Endothelial cell of umbilical vein (primary cell): ENCODE results near the gene EIF3D. TPM values are rescaled to one million over a fixed set of nuclear protein-coding genes. Genes with fewer than 3 reads are reported as not detected.

Source experiments
- BruUV-seq: library from RNA; stranded (reverse); fragments of 400-500 nt; replicated peaks from 2 replicates; lab custom pipeline; 2021; lab: Mats Ljungman, UMichigan
- CTCF ChIA-PET: fragments of 300-600, 350-600 bp; sonication (Branson Sonifier 250); formaldehyde crosslinking; loops from one replicate; lab custom pipeline; 2021; ENCODE audit warnings: antibody characterized with exemption, inconsistent platforms; lab: Charles Lee
- POLR2A ChIA-PET: fragments of 300-600, 350-600 bp; sonication (Branson Sonifier 250); formaldehyde crosslinking; loops from one replicate; lab custom pipeline; 2021; ENCODE audit warnings: antibody characterized with exemption, inconsistent platforms; lab: Charles Lee
- DNase-seq: peaks from one replicate; pipeline ENCODE4 v3.0.0-alpha.2; 2011; ENCODE audit warnings: low read depth, low spot score
- FAIRE-seq: peaks from 2 replicates; lab custom pipeline; 2011; peaks lifted over from hg19 to GRCh38; lab: Jason Lieb, UNC
- H2AFZ ChIP-seq: 2 replicates; pipeline ENCODE4 v1.6.0; 2012; ENCODE audit warnings: low read depth, low read length, control low read depth, inconsistent platforms
- H3K27ac ChIP-seq: 2 replicates; pipeline ENCODE4 v1.5.1; 2011; ENCODE audit warnings: low read depth, mild to moderate bottlenecking, control low read depth, low read length, moderate library complexity; ENCODE audit not compliant: insufficient read depth
- H3K27me3 ChIP-seq, 2 experiments: 2 replicates each; pipeline versions ENCODE4 v1.6.0 to v1.6.1; 2011; ENCODE audit warnings: low read length in 2 of 2, mixed read lengths in 1 of 2; ENCODE audit not compliant: control insufficient read depth in 2 of 2, insufficient read depth in 2 of 2
- H3K36me3 ChIP-seq, 2 experiments: 2 replicates in 1 of 2; 3 replicates in 1 of 2; pipeline ENCODE4 v1.5.1; 2011; ENCODE audit warnings: low read length in 2 of 2, mild to moderate bottlenecking in 1 of 2, moderate library complexity in 1 of 2; ENCODE audit not compliant: control insufficient read depth in 2 of 2, insufficient read depth in 2 of 2; ENCODE audit errors: extremely low read depth in 1 of 2
- H3K4me1 ChIP-seq: 3 replicates; pipeline ENCODE4 v1.5.1; 2011; ENCODE audit warnings: mild to moderate bottlenecking, low read length; ENCODE audit not compliant: control insufficient read depth, insufficient read depth; ENCODE audit errors: extremely low read depth
- H3K4me2 ChIP-seq: 2 replicates; pipeline ENCODE4 v1.6.1; 2011; ENCODE audit warnings: low read length, control low read depth, mixed read lengths; ENCODE audit not compliant: insufficient read depth
- H3K4me3 ChIP-seq, 3 experiments: fragments of 200-600 bp in 1 of 3; sonication (generic), shearing (Covaris generic) in 1 of 3; replicated peaks in 1 of 3; 2 replicates each; pipeline ENCODE4 v1.5.1; 2011 to 2016; ENCODE audit warnings: control low read depth in 3 of 3, low read length in 3 of 3, mild to moderate bottlenecking in 2 of 3, inconsistent platforms in 1 of 3, low read depth in 1 of 3, moderate library complexity in 1 of 3; ENCODE audit not compliant: insufficient read depth in 1 of 3
- H3K79me2 ChIP-seq: 2 replicates; pipeline ENCODE4 v1.6.0; 2012; ENCODE audit warnings: low read length, inconsistent platforms; ENCODE audit not compliant: control insufficient read depth, insufficient read depth
- H3K9ac ChIP-seq: replicated peaks from 2 replicates; pipeline ENCODE3; 2011; ENCODE audit warnings: low read length, control low read depth; ENCODE audit not compliant: insufficient read depth; ENCODE audit errors: extremely low read depth
- H3K9me1 ChIP-seq: replicated peaks from 3 replicates; pipeline ENCODE4 v1.6.0; 2011; ENCODE audit warnings: mild to moderate bottlenecking, low read length; ENCODE audit not compliant: control insufficient read depth, insufficient read depth; ENCODE audit errors: extremely low read depth
- H3K9me3 ChIP-seq: replicated peaks from 2 replicates; pipeline ENCODE4 v1.5.1; 2012; ENCODE audit warnings: low read length, inconsistent platforms; ENCODE audit not compliant: control insufficient read depth, insufficient read depth
- H4K20me1 ChIP-seq: replicated peaks from 2 replicates; pipeline ENCODE3; 2011; ENCODE audit warnings: mild to moderate bottlenecking, low read length; ENCODE audit not compliant: control insufficient read depth, insufficient read depth; ENCODE audit errors: extremely low read depth
- EZH2 ChIP-seq: IDR thresholded peaks from 2 replicates; pipeline ENCODE4 v1.6.1; 2012; ENCODE audit warnings: borderline replicate concordance, low read depth, mild to moderate bottlenecking, moderate library complexity, low read length, inconsistent platforms; ENCODE audit not compliant: severe bottlenecking
- GATA2 ChIP-seq: IDR thresholded peaks from 2 replicates; pipeline ENCODE4 v1.7.0; 2011; ENCODE audit warnings: low read depth, mild to moderate bottlenecking, moderate library complexity, mixed read lengths, low read length; ENCODE audit not compliant: insufficient read length, insufficient read depth
- JUN ChIP-seq: IDR thresholded peaks from 2 replicates; pipeline ENCODE4 v1.6.1; 2011; ENCODE audit warnings: borderline replicate concordance, low read depth; ENCODE audit not compliant: insufficient read length, insufficient read depth
- MAX ChIP-seq: IDR thresholded peaks from 2 replicates; pipeline ENCODE4 v1.6.1; 2011; ENCODE audit not compliant: insufficient read depth, insufficient read length
- MYC ChIP-seq: IDR thresholded peaks from one replicate; pipeline ENCODE4 v1.6.1; 2011; ENCODE audit warnings: mild to moderate bottlenecking, low read depth, low read length
- POLR2A ChIP-seq: IDR thresholded peaks from 2 replicates; pipeline ENCODE4 v1.6.1; 2012; ENCODE audit warnings: low read depth, mild to moderate bottlenecking, control low read depth, low read length
- POLR2AphosphoS5 ChIP-seq: IDR thresholded peaks from 2 replicates; pipeline ENCODE4 v1.6.1; 2012; ENCODE audit warnings: low read depth, mild to moderate bottlenecking, control low read depth, low read length, moderate library complexity; ENCODE audit not compliant: insufficient read depth
- dilution Hi-C: fragments of 300-500 bp; cut with MboI; formaldehyde crosslinking; loops from one replicate; pipeline ENCODE4 v1.15.0; 2019; ENCODE audit warnings: low sequenced_read_pairs; ENCODE audit not compliant: extremely low pct_ligation_motif_present
- intact Hi-C: fragments of 100-400 bp; cut with micrococcal nuclease; formaldehyde crosslinking; loops from one replicate; pipeline ENCODE4 v1.10.0; 2022
- polyA plus RNA-seq, 4 experiments: library from polyadenylated mRNA; depleted of rRNA in 3 of 4; stranded (reverse) in 3 of 4; unstranded in 1 of 4; fragments of >200 nt; gene quantifications; 2 replicates each; pipeline versions ENCODE4 v1.2.1 to v1.2.3, GENCODE V29; 2011 to 2012; ENCODE audit warnings: missing spikeins in 1 of 4
- total RNA-seq: library from RNA; stranded (reverse); gene quantifications from 2 replicates; pipeline ENCODE4 v1.2.3, GENCODE V29; 2021

Gene EIF3D
- total and polyA plus RNA-seq, 2 donors (not counting 3 experiments of a cell fraction or from before 2014, with no cell fraction given), result 201 to 413 TPM

DNA sequence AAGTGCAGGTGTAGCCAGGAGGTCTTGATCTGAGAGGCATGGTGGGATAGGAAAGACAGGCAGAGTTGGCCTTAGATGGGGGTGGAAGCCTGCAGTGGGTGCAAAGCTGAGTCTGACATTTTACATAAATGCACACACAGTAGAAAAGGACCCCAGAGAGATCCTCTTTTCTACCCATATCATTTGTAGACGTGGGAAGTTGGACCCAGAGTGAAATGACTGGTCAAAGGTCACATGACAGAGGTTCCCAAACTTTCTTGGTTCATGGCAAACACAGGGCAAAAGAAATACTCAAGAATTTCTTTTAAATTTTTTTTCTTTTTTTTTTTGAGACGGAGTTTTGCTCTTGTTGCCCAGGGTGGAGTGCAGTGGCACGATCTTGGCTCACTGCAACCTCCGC is 16.0 kb downstream of the EIF3D start:
- Histone ChIP-seq H3K9me3 (no peaks in the 10 kb centered on the region), H3K27ac (no peak overlapping the region), H3K9me1 (no peaks in the 10 kb centered on the region), H4K20me1 (no peaks in the 10 kb centered on the region), H3K4me3 (no peak overlapping the region), H3K79me2 (no peaks in the 10 kb centered on the region), H2AFZ (no peak overlapping the region), H3K9ac (no peak overlapping the region), H3K4me2 (no peak overlapping the region), H3K36me3 (peaks cover 34 to 54% of the 10 kb centered on the region in 2 experiments), H3K4me1 (no peaks in the 10 kb centered on the region), H3K27me3 (no peaks in the 10 kb centered on the region)
- POLR2A ChIA-PET, result no interaction called here
- intact Hi-C loops (no loop called here), dilution Hi-C loops (no loop called here)
- DNase-seq, result no peak
- TF ChIP-seq GATA2 (no peak), POLR2AphosphoS5 (peak; percentile 7)
- FAIRE-seq, result no peak
- CTCF ChIA-PET, result interaction anchor here (1.0 kb wide), 1 partner anchor 12 kb away, joined by 3 read pairs; no protein-coding TSS in a partner anchor
- BruUV-seq, result no TSS peak

- H2AFZ ChIP-seq, result no peak overlapping the region
- H3K79me2 ChIP-seq, result no peaks in the 10 kb centered on the region
- no peaks in the 10 kb centered on the region for H4K20me1 ChIP-seq
- dilution Hi-C loops (no loop called here), intact Hi-C loops (no loop called here)
- no peak overlapping the region for H3K4me2 ChIP-seq
- no peak overlapping the region for H3K9ac ChIP-seq
- H3K36me3 ChIP-seq, result peaks cover 31 to 49% of the 10 kb centered on the region in 2 experiments
- no peak overlapping the region for H3K27ac ChIP-seq
- POLR2A ChIA-PET, result no interaction called here
- no peaks in the 10 kb centered on the region for H3K27me3 ChIP-seq
- BruUV-seq, result no TSS peak
- H3K4me3 ChIP-seq, result no peak overlapping the region
- no peak for DNase-seq
- no peak for FAIRE-seq
- H3K9me3 ChIP-seq, result no peaks in the 10 kb centered on the region
- H3K4me1 ChIP-seq, result peaks cover 3% of the 10 kb centered on the region
- CTCF ChIA-PET, result interaction anchor here (1.0 kb wide), 1 partner anchor 11 kb away, joined by 3 read pairs; no protein-coding TSS in a partner anchor
- H3K9me1 ChIP-seq, result no peaks in the 10 kb centered on the region
- no peak for TF ChIP-seq MAX
- TF ChIP-seq EZH2, result no peak
- TF ChIP-seq POLR2AphosphoS5, result no peak
- TF ChIP-seq POLR2A, result no peak
- no peak for TF ChIP-seq GATA2
- TF ChIP-seq MYC, result no peak
- TF ChIP-seq JUN, result no peak
Observed at GRCh38 chr22:36512333-36512732, 16.6 kb downstream of the EIF3D start.
